ENCODE data around the gene ACP2.

- TF ChIP-seq CTCF (IDR thresholded peaks at IDR 0.05) (no peak), POLR2AphosphoS5 (IDR thresholded peaks at IDR 0.05) (no peak)
These were observed 15.5 kb upstream of the ACP2 start for GRCh38 chr11:47264119-47264518.
